ENCODE measurements around the gene MOB4.
"Not testable (repeated sequence)": the region's sequence is repeated elsewhere in the genome, so short reads cannot be mapped to it uniquely, and the experiment has no call there.

Gene MOB4

DNA sequence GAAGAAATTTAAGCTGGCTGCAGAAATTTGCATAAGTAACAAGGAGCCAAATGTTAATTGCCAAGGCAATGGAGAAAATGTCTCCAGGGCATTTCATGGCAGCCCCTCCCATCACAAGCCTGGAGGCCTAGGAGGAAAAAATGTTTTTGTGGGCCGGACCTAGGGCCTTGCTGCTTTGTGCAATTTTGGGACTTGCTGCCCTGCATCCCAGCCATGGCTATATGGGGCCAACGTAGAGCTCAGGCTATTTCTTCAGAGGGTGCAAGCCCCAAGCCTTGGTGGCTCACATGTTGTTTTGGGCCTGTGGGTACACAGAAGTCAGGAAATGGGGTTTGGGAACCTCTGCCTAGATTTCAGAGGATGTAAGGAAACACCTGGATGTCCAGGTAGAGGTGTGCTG lies 57.7 kb downstream of the MOB4 start:
- DNase-seq (ENCODE audit: low read depth) = no peak
- TF ChIP-seq CTCF (IDR thresholded peaks at IDR 0.05; ENCODE audit: low read depth, low read length) (no peak), MAX (IDR thresholded peaks at IDR 0.05; ENCODE audit: low read depth, low read length) (no peak), POLR2A (IDR thresholded peaks at IDR 0.05; ENCODE audit: extremely low read depth, insufficient read length) (no peak), MYC (IDR thresholded peaks at IDR 0.05; ENCODE audit: low read depth, low read length) (no peak)
- H3K4me3 ChIP-seq (ENCODE audit: low read depth, low read length) = no peak overlapping the region

- TF ChIP-seq POLR2A (IDR thresholded peaks at IDR 0.05; ENCODE audit: extremely low read depth, insufficient read length) (no peak), MAX (IDR thresholded peaks at IDR 0.05; ENCODE audit: low read depth, low read length) (no peak), CTCF (IDR thresholded peaks at IDR 0.05; ENCODE audit: low read depth, low read length) (no peak), MYC (IDR thresholded peaks at IDR 0.05; ENCODE audit: low read depth, low read length) (no peak)
- H3K4me3 ChIP-seq (ENCODE audit: low read depth, low read length) = no peak overlapping the region
- DNase-seq (ENCODE audit: low read depth) = no peak
These were observed 60.1 kb downstream of the MOB4 start for GRCh38 chr2:197575987-197576386.

GRCh38 chr2:197576631-197577030 lies 60.8 kb downstream of the MOB4 start:
- no peak overlapping the region for H3K4me3 ChIP-seq (ENCODE audit: low read depth, low read length)
- no peak for DNase-seq (ENCODE audit: low read depth)
- TF ChIP-seq MYC (IDR thresholded peaks at IDR 0.05; ENCODE audit: low read depth, low read length) (no peak), POLR2A (IDR thresholded peaks at IDR 0.05; ENCODE audit: extremely low read depth, insufficient read length) (no peak), MAX (IDR thresholded peaks at IDR 0.05; ENCODE audit: low read depth, low read length) (no peak), CTCF (IDR thresholded peaks at IDR 0.05; ENCODE audit: low read depth, low read length) (no peak)

DNA sequence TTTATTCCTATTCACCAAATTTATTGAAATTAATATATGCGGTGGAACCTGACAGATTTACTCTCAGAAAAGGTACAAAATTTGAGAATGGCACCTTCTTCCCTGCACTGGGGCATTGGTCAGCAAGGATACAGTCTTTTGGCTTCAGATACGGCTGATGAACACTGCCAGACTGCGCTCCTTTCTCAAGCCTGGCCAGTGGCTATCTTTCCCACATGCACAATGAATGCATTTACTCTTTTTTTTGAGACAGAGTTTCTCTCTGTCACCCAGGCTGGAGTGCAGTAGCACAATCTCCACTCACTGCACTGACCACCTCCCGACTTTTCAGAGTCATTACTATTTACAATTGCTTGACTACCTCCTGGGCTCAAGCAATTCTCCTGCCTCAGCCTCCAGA lies 61.6 kb downstream of the MOB4 start:
- H3K4me3 ChIP-seq (ENCODE audit: low read depth, low read length) = no peak overlapping the region
- no peak for DNase-seq (ENCODE audit: low read depth)
- TF ChIP-seq POLR2A (IDR thresholded peaks at IDR 0.05; ENCODE audit: extremely low read depth, insufficient read length) (no peak), CTCF (IDR thresholded peaks at IDR 0.05; ENCODE audit: low read depth, low read length) (no peak), MAX (IDR thresholded peaks at IDR 0.05; ENCODE audit: low read depth, low read length) (no peak)

DNA sequence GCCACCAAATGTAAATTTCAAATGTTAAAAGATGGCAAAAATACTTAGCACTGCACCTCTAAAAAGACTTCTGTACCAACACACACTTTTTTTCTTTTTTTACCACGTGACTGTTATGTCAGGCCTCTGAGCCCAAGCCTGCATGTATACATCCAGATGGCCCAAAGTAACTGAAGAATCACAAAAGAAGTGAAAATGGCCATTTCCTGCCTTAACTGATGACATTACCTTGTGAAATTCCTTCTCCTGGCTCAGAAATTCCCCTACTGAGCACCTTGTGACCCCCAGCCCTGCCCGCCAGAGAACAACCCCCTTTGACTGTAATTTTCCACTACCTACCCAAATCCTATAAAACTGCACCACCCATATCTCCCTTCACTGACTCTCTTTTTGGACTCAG lies 62.4 kb downstream of the MOB4 start:
- not testable (repeated sequence) for H3K4me3 ChIP-seq (ENCODE audit: low read depth, low read length); DNase-seq (ENCODE audit: low read depth)

DNA sequence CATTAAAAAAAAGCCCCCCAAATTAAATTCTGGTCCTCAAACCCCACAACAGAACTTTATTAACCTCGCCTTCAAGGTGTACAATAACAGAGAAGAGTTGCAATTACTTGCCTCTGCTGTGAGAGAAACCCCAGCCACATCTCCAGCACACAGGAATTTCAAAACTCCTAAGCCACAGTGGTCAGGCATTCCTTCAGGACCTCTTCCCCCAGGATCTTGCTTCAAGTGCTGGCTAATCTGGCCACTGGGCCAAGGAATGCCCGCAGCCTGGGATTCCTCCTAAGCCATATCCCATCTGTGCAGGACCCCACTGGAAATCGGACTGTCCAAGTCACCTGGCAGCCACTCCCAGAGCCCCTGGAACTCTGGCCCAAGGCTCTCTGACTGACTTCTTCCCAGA lies 64.3 kb downstream of the MOB4 start:
- not testable (repeated sequence) for H3K4me3 ChIP-seq (ENCODE audit: low read depth, low read length); DNase-seq (ENCODE audit: low read depth)

DNA sequence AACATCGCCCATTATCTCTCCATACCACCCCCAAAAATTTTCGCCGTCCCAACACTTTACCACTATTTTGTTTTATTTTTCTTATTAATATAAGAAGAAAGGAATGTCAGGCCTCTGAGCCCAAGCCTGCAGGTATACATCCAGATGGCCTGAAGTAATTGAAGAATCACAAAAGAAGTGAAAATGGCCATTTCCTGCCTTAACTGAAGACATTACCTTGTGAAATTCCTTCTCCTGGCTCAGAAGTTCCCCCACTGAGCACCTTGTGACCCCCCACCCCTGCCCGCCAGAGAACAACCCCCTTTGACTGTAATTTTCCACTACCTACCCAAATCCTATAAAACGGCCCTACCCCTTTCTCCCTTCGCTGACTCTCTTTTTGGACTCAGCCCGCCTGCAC lies 71.4 kb downstream of the MOB4 start:
- not testable (repeated sequence) for H3K4me3 ChIP-seq (ENCODE audit: low read depth, low read length); DNase-seq (ENCODE audit: low read depth)
